ENCODE data around the gene ZNF569.
A peak's percentile ranks its signal among the peaks of the same experiment; 100 is the strongest.
"Not testable (repeated sequence)": the region's sequence is repeated elsewhere in the genome, so short reads cannot be mapped to it uniquely, and the experiment has no call there.

The ZNF569 gene

DNA sequence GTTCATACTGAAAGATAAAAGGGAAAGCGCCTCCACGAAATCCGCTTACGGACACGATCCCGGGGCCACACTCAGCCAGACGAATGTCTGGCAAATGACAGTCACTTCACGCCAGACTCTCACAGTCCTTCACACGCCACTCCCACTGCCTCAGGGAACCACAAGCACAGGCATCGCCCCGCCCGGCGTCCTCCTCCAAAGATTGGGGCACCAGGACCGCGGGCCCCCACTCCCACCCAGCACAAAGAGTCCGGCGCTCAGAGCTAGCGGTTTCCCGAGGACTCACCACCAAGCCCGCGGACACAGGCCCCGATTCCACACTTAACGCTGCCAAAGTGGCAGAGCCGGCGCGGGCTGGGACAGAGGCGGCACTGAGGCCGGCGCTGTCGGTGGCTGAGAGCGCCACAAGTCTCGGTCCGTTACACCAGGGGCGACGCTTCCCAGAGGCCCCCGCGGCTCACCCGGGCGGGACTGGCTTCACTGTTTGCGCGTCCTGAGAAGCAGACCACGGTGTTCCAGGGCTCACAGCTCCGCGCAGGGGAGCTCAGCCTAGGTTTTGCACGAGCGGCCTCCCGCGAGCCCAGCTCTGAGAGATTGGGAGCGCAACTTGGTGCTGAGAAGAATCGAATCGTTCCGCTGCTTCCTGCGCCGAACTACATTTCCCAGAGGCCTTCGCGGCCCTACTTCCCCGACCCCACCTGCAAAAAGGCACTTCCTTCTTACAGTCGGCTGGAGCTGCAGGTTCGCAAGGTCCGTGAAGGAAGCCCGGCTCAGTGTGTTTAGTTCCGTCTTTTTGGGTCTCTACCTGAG, at the start of gene ZNF569:
Gene ZNF569 (minus strand): TSS at position 647 of the 810 bp plus-strand sequence. CDS start 22,523 bp downstream, outside the sequence.
- peak; percentile 81 for DNase-seq

DNA sequence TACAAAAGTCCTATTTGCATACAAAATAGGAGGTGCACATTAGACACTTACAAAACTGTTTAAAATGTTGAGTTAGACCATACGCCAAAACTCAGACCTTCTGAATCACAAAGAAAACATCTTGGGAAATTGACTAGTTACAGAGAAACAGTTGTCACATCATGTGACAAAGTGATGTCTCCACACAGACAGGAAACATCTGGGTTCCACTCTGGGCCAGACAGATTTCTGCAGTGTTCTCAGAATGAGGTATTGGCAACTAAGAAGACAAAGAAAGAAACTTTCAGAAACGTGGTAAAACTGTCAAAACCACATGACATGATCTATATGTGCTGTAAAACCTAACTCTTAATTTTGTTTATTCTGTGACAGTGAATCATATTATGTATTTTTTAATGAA, 46.2 kb upstream of the ZNF569 start:
- DNase-seq: no peak

DNA sequence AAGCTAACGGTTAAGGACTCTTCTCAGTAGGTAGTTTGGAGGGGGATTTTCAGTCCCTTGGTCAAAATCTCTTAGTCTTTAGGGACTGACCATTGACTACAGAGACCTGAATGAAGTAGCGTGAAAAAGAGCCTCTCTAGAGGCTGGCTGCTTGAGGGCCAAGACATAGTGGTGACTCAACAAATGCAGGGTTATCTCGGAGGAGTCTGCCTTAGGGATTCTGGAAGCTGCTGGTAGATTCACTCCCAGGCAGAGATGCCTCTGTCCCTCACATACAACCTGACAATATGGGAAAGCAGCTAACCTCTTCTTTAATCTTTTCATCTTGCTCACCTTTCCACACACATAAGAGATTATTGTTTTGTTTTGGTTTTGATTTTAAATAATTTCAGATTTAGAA, 44.6 kb upstream of the ZNF569 start:
- DNase-seq: no peak

DNA sequence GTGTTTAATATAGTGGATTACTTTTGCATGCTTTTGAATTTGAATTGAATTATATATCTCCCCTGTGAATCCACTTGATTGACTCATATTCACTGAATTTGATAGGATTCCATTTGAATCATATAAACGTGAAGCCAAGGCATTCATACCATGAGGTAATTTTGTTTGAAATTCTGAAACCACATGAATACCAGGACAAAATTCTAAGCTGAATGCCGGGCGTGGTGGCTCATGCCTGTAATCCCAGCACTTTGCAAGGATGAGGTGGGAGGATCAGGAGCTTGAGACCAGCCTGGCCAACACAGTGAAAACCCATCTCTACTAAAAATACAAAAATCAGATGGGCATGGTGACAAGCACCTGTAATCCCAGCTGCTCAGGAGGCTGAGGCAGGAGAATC, 43.9 kb upstream of the ZNF569 start:
- no peak for DNase-seq

DNA sequence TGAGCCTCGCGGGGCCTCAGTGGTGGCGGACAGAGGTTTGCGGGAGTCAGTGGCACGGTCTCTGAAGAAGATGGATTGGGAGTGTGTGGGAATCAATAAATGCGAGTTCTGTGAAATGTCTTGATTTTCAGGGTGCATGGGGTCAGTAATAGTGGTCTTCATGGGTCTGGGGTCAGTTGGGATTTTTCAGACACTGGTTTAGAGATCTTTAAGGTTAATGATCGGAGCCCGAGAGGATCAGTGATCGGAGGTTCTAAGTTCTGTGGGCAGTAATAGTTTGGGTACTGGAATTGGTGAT, 39.9 kb upstream of the ZNF569 start:
- DNase-seq: no peak

DNA sequence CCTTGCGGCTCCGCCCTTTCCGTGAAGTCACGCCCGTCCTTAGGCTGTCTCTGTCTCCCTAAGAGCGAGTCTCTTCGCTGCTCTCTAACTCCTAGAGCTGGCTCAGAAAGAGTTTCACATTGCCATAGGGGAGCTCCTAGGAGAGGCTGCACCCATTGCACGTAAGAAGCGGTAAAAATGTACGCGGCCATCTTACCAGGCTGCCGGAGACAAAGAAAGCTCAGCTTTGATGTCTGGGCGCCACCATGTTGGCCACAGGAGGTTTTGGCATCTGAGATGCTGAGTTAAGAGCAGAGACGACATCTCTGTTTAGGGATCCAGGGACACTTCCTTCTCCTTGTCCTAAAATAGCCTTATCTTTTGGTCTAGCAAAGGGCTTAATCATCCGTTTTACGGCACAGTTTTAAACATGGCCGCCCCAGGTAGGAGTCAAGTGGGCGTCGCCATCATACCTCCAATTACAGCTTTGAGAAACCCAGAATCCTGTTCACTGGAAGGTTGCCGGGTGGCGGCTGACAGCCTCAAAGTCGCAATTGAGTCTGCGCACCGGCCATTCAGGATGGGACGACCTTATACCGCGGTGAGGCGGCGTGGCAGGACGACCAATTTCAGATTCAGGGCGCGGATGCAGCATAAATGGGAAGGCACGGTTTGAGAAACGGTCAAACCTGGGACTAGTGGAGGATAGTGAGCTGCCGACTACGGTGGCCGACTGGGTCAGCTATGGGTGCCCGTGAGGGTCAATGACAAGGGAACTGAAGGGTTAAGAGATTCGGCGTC, 39.3 kb upstream of the ZNF569 start, which contains the start of gene ZNF793:
Gene ZNF793 (plus strand): TSS at position 553 of the 780 bp plus-strand sequence. CDS start 16,501 bp downstream, outside the sequence.
- DNase-seq: peak; percentile 1

DNA sequence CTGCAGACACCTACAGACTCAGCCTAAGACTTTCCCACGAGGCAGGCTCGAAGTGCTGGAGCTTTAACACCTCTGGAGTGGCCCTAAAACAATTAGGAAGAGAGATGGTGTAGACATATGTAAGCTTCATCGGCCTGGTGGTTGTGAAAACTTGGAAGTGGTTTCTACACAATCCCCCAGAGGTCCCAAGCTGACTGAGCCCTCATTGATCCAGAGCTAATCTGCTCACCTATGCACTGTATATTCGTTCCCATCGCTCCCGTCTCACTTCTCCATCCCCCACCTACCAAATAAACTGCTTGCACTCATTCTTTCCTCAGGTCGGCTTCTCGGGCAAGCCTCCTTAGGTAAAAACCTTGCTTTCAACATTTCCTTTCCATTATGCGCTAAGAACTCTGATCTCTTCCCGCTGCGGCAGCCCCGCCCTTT, 38.7 kb upstream of the ZNF569 start:
- no peak for DNase-seq

DNA sequence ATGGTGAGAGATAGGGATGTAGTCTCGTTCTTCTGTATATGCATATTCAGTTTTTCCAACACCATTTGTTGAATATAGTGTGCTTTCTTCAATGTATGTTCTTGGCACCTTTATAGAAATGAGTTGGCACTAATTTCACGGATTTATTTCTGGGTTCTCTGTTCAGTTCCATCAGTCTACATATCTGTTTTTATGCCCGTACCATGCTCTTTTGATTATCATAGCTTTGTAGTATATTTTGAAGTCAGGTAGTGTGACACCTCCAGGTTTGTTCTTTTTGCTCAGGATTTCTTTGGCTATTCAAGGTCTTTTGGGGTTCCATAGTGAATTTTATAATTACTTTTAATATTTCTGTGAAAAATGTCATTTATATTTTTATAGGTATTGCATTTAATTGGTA, 25.0 kb upstream of the ZNF569 start:
- no peak for DNase-seq

DNA sequence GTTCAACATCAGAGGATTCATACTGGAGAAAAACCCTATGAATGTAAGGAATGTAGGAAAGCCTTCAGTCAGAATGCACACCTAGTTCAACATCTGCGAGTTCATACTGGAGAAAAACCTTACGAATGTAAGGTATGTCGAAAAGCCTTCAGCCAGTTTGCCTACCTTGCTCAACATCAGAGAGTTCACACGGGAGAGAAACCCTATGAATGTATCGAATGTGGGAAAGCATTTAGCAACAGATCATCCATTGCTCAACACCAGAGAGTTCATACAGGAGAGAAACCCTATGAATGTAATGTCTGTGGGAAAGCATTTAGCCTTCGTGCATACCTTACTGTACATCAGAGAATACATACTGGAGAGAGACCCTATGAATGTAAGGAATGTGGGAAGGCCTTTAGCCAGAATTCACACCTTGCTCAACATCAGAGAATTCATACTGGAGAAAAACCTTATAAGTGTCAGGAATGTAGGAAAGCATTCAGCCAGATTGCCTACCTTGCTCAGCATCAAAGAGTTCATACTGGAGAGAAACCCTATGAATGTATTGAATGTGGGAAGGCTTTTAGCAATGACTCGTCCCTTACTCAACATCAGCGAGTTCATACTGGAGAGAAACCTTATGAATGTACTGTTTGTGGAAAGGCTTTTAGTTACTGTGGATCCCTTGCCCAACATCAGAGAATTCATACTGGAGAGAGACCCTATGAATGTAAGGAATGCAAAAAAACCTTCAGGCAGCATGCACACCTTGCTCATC, 17.3 kb upstream of the ZNF569 start:
- no peak for DNase-seq

DNA sequence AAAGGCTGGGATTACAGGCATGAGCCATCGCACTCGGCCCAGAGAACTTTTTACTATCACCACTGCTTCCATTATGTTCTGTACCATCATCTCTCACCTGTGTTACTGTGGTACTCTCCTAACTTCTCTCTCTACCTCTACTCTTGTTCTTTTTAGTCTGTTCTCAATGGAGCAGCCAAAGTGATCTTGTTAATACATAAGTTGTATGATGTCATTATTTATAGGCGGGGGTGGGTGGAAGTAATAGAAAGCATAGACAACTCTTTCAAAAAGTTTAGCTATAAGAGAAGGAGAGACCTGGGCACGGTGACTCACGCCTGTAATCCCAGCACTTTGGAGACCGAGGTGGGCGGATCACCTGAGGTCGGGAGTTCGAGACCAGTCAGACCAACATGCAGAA, 4.9 kb upstream of the ZNF569 start:
- DNase-seq: no peak

DNA sequence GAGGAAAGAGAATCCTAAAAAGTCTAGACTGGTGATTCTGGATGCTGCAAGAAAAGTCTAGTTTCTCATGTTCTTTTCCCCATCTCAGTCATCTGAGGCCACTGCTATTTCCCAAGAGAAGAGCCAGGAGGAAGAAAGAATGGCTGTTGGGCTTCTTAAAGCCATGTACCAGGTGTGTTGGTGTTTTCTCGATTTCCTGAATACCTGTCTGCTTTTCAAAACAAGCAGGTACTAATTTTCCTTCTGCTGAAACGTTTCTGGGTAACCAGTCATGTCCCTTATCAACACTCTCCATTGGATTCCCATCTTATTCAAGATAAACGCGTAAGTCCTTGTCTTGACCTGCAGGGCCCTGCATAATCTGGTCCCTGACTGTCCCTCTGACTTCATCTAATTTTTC, 3.0 kb upstream of the ZNF569 start:
- DNase-seq: no peak

DNA sequence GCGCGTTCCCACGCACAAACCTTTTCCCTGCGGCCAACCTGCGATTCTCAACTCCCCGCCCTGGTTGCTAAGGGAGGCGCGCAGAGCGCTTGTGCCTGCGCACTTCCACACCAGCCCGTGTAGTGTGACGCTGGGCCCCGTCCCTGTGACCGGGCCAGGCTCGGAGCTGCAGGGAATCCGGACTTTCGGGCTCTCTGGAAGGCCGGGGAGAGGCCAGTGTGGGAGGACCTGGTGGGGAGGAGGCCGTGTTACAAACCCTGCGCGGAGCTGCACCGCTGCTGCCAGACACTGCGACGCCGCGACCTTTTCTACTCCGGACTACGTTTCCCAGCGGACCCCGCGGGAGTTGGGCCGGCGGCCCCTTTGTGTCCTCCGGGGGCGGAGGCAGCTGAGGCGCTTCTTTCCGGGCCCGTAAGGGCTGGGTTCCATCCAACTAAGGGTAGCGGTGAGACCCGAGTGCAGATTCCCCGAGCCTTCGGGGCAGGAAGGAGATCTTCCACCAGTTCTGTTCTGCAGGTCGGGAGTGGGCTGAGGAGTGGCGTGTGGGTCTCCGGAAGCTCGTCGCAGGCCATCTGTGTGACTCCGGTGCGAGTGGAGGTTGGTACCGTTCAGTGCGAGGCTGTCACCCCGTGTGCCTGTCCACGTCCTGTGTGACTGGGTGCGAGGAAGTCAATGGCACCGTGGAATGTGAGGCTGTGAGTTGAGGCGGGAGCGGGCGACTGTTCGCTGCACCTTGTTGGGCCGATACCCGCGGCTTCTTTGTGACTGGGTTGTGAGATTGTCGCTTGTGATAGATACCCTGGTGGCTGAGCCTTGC, 1.9 kb upstream of the ZNF569 start, which contains the start of gene ZNF570:
Gene ZNF570 (plus strand): TSS at position 396 of the 817 bp plus-strand sequence. CDS start 999 bp downstream, outside the sequence.
- DNase-seq: peak; percentile 81

DNA sequence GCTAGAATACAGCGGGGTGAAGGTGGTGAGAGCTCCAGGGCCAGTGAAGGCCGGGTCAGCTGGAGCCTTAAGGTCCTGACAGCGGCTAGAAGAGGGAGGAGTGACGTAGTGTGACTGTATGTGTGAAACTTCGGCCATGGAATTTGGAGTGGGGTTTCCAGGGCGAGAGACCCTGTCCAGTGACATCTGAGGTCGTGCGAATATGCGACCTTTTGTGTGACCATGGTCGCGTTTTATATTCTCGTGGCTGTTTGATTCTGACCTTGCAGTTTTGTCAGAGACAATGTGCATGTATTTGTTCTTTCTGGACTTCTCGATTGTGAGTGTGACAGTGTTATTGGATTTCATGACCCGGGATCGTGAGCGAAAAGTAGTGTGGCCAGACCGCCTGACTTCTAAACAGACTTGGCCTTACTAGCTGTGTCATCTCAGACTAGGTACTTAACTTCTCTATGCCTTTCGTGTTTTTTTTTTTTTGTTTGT, 405 bp upstream of the ZNF569 start:
- DNase-seq: no peak

DNA sequence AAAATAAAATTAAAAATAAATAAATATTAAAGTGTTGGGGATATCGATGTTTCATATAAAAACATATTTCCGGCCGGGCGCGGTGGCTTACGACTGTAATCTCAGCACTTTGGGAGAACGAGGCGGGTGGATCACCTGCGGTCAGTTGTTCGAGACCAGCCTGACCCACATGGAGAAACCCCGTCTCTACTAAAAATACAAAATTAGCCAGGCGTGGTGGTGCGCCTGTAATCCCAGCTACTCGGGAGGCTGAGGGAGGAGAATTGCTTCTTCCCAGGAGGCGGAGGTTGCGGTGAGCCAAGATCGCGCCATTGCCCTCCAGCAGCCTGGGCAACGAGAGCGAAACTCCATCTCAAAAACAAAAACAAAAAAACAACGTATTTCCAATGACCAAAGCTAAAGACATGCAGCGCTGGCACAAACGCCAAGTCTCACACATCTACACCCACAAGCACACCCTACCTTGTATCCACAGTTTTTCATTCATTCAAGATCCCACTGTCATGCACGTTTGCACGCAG, 907 bp downstream of the ZNF569 start:
- DNase-seq: no peak

DNA sequence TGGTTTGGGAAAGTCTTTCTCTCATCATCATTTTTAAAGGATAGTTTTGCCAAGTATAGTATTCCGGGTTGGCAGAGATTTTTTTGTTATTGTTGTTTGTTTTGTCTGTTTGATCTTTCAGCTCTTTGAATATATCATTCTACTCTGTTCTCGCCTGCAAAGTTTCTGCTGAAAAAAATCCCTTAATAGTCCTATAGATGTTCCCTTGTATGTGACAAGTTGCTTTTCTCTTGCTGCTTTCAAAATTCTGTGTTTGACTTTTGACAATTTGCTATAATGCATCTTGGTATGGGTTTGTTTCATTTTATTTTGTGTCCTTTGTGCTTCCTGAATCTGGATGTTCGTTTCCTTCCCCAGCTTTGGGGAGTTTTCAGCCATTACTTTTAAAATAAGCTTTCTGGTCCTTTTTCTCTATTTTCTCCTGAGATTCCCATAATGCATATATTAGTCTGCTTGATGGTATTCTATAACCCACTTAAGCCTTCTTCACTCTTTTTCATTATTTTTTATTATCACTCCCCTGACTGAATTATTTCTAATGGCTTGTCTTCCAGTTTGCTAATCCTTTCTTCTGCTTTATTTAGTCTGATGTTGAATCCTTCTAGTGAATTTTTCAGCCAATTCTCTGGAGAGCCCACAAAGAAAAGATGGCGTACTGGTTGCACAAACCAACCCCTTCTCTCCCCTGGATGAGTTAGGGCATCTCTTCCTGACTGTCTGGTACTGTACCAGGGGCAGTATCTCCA, 14.6 kb downstream of the ZNF569 start:
- no peak for DNase-seq

DNA sequence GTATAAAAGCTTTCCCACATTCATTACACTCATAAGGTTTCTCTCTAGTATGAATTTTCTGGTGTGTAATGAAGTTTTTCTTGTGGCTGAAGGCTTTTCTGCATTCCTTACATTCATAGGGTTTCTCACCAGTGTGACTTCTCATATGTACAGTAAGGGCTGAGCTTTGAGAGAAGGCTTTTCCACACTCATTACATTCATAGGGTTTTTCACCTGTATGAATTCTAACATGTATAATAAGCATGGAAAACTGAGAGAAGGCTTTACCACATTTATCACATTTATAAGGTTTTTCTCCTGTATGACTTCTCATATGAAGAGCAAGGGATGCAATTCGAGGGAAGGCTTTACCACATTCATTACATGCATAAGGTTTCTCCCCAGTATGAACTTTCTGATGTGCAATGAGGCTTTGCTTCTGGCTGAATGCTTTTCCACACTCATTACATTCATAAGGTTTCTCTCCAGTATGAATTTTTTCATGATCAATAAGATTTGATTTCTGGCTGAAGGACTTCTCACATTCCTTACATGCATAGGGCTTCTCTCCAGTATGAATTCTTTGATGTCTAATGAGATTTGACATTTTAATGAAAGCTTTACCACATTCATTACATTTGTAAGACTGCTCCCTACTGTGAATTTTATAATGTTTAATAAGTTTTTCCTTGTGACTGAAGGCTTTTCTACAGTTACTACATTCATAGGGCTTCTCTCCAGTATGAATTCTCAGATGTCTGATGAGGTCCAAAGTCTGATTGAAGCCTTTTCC, 53.7 kb downstream of the ZNF569 start:
- no peak for DNase-seq

DNA sequence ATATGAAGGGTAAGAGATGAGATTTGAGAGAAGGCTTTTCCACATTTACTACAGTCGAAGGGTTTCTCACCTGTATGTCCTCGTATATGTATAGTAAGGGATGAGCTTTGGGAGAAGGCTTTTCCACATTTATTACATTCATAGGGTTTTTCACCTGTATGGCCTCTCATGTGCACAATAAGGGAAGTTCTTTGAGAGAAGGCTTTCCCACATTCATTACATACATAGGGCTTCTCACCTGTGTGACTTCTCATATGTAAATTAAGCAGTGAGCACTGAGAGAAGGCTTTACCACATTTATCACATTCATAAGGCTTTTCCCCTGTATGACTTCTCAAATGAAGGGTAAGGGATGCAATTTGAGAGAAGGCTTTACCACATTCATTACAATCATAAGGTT, 54.5 kb downstream of the ZNF569 start:
- no peak for DNase-seq

DNA sequence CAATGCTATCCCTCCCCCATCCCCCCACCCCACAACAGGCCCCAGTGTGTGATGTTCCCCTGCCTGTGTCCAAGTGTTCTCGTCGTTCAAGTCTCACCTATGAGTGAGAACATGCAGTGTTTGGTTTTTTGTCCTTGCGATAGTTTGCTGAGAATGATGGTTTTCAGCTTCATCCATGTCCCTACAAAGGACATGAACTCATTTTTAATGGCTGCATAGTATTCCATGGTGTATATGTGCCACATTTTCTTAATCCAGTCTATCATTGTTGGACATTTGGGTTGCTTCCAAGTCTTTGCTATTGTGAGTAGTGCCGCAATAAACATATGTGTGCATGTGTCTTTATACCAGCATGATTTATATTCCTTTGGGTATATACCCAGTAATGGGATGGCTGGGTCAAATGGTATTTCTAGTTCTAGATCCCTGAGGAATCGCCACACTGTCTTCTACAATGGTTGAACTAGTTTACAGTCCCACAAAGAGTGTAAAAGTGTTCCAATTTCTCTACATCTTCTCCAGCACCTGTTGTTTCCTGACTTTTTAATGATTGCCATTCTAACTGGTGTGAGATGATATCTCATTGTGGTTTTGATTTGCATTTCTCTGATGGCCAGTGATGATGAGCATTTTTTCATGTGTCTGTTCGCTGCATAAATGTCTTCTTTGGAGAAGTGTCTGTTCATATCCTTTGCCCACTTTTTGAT, 61.0 kb downstream of the ZNF569 start:
- DNase-seq: not testable (repeated sequence)

DNA sequence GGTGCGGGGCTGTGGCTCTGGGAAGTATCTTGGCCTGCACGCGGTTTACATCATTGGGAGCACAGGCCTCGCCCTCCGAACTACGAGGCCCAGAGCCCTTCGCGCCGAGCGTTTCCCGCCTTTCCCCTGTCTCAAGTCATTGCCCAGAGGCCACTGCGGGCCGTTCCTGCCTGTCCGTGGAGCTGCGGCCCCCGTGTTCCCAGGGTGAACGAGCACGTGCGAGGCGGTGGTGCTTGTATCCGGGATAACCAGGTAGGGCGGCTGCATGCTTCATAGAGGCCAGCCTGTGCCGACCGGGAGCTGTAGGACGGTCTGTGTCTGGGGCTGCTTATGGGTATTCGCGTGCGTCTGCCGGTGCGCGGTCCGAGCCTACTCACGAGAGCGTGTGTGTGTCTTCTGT, 63.8 kb downstream of the ZNF569 start:
- no peak for DNase-seq

DNA sequence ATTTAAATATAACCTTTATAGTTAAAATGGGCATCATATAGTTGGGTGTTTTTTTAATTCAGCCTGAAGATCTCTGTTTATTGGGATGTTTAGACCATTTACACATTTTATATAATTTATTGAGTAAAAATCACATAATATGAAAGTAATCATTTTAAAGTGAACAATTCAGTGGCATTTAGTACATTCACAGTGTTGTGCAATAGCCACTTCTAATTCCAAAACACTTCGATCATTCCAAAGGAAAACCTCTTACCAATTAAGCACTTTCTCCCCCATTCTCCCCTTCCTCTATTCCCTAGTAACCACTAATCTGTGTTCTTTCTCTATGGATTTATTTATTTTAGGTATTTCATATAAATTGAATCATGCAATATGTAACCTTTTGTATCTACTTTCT, 66.2 kb downstream of the ZNF569 start:
- no peak for DNase-seq

All from inflammatory macrophage treated with lipopolysaccharide for 4 hours (primary cell).